ENCODE measurements around the gene DTX3. TPM values are rescaled to one million over a fixed set of nuclear protein-coding genes. Genes with fewer than 3 reads are reported as not detected.
"Not testable (repeated sequence)": the region's sequence is repeated elsewhere in the genome, so short reads cannot be mapped to it uniquely, and the experiment has no call there.

The DTX3 gene
- total RNA-seq, 1 experiment from 2014 or later: 18.1 TPM

DNA sequence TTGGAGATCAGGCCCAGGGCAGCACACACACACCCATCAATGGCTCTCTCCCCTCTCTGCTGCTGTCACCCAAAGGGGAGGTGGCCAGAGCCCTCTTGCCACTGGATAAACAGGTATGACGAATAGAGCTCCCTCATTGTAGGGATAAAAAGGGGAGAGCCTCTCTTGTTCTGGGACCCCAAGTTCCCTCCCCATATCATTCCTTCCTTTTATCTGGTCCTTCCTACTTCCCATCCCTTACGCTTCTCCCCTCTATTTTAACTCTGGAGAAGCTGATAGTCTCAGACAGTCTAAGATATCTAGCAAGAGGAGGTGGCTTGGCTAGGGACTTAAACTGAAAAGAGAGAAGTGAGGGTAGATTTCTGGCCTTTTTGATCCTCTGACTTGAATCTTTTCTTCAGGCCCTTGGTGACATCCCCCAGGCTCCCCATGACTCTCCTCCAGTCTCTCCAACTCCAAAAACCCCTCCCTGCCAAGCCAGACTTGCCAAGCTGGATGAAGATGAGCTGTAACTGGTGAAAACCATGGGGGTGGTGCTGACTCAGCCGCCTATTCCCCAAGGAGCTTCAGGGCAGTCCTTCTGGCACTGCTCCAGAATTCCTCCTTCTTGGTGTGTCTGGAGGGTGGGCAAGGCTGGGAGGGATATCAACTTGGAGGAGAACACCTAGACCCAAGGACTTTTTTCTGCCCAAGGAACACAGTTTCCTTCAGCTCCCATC, 11.9 kb downstream of the DTX3 start:
- TF ChIP-seq EZH2 (IDR thresholded peaks at IDR 0.05; ENCODE audit: low read depth): no peak
- no peak for TF ChIP-seq CTCF (conservative IDR thresholded peaks at IDR 0.05)
- BruUV-seq (replicated peaks): no TSS peak
- ChIA-PET POLR2A (ENCODE audit: unreplicated experiment) (interaction anchor here (0.6 kb wide), 1 partner anchor 87 kb away, joined by 5 read pairs; no protein-coding TSS in a partner anchor), CTCF (no interaction called here)
- Histone ChIP-seq H3K27ac (no peak overlapping the region), H3K79me2 (ENCODE audit: low read depth) (no peaks in the 10 kb centered on the region), H3K9me3 (ENCODE audit: insufficient read depth, low read depth) (no peaks in the 10 kb centered on the region), H3K4me2 (no peak overlapping the region), H3F3A (ENCODE audit: insufficient read depth, low read depth) (no peaks in the 10 kb centered on the region), H3K9me2 (ENCODE audit: insufficient read depth) (no peaks in the 10 kb centered on the region), H3K27me3 (ENCODE audit: insufficient read depth, low read depth) (peaks cover 97% of the 10 kb centered on the region), H3K4me3 (no peak overlapping the region), H3K36me3 (ENCODE audit: low read depth) (no peaks in the 10 kb centered on the region), H2AFZ (no peak overlapping the region), H3K4me1 (replicated peaks; ENCODE audit: insufficient read depth) (no peaks in the 10 kb centered on the region), H4K20me1 (ENCODE audit: insufficient read depth) (no peaks in the 10 kb centered on the region)
- intact Hi-C loops (cut with micrococcal nuclease; ENCODE audit: unreplicated experiment): no loop called here
- DNase-seq: no peak

GRCh38 chr12:57617942-57618341, 13.3 kb downstream of the DTX3 start:
- no peak for DNase-seq
- peaks cover 98% of the 10 kb centered on the region for H3K27me3 ChIP-seq (ENCODE audit: insufficient read depth, low read depth)
- ChIA-PET CTCF (no interaction called here), POLR2A (ENCODE audit: unreplicated experiment) (no interaction called here)
- no peaks in the 10 kb centered on the region for H3K9me2 ChIP-seq (ENCODE audit: insufficient read depth)
- no peak overlapping the region for H3K27ac ChIP-seq
- H3K4me2 ChIP-seq: no peak overlapping the region
- no peak overlapping the region for H3K4me3 ChIP-seq
- H3K4me1 ChIP-seq (replicated peaks; ENCODE audit: insufficient read depth): no peaks in the 10 kb centered on the region
- no peak overlapping the region for H2AFZ ChIP-seq
- no peaks in the 10 kb centered on the region for H3K36me3 ChIP-seq (ENCODE audit: low read depth)
- H3K79me2 ChIP-seq (ENCODE audit: low read depth): no peaks in the 10 kb centered on the region
- intact Hi-C loops (cut with micrococcal nuclease; ENCODE audit: unreplicated experiment): no loop called here
- H4K20me1 ChIP-seq (ENCODE audit: insufficient read depth): no peaks in the 10 kb centered on the region
- no TSS peak for BruUV-seq (replicated peaks)
- TF ChIP-seq EZH2 (IDR thresholded peaks at IDR 0.05; ENCODE audit: low read depth) (no peak), CTCF (conservative IDR thresholded peaks at IDR 0.05) (no peak)
- no peaks in the 10 kb centered on the region for H3F3A ChIP-seq (ENCODE audit: insufficient read depth, low read depth)
- no peaks in the 10 kb centered on the region for H3K9me3 ChIP-seq (ENCODE audit: insufficient read depth, low read depth)

DNA sequence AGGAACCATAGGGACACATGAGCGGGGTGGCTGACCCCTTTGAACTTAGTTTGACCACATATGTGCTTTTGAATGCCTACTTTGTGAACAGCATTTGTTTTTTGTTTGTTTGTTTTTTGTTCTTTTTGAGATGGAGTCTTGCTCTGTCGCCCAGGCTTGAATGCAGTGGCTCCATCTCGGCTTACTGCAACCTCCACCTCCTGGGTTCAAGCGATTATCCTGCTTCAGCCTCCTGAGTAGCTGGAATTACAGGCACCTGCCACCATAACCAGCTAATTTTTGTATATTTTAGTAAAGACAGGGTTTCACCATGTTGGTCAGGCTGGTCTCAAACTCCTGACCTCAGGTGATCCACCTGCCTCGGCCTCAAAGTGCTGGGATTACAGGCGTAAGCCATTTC, 13.8 kb downstream of the DTX3 start:
- H3K27ac ChIP-seq; CTCF ChIA-PET; intact Hi-C loops (cut with micrococcal nuclease; ENCODE audit: unreplicated experiment); H2AFZ ChIP-seq; POLR2A ChIA-PET (ENCODE audit: unreplicated experiment); H3F3A ChIP-seq (ENCODE audit: insufficient read depth, low read depth); H3K4me1 ChIP-seq (replicated peaks; ENCODE audit: insufficient read depth); H4K20me1 ChIP-seq (ENCODE audit: insufficient read depth); DNase-seq; H3K9me3 ChIP-seq (ENCODE audit: insufficient read depth, low read depth); H3K4me3 ChIP-seq; H3K36me3 ChIP-seq (ENCODE audit: low read depth); H3K79me2 ChIP-seq (ENCODE audit: low read depth); H3K4me2 ChIP-seq; BruUV-seq (replicated peaks); H3K9me2 ChIP-seq (ENCODE audit: insufficient read depth): not testable (repeated sequence)
- peaks cover 98% of the 10 kb centered on the region for H3K27me3 ChIP-seq (ENCODE audit: insufficient read depth, low read depth)

DNA sequence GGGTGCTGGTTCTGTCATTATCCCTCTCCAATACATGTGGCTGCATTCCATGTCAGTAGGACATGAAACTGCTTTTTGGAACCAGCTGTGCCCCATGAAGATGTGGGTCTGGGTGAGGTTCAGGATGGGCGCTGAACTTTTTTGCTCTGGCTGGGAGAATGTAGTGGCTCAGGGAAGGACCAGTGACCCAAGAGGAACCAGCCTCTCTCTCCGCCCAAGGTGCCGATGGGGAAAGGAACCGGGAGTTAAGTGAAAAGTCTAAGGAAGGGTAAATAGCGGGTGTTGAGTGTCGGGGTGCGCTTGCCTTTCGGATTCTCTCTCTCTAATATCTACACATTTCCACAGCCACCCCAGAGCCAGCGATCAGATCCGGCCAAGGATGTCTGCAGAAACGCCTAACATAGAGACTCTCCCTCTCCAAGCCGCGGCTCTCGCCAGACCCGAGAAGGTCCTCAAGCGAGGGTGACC, 14.4 kb downstream of the DTX3 start:
- CTCF ChIA-PET: no interaction called here
- Histone ChIP-seq H2AFZ (no peak overlapping the region), H3K4me2 (no peak overlapping the region), H3K4me1 (replicated peaks; ENCODE audit: insufficient read depth) (no peaks in the 10 kb centered on the region), H3K4me3 (no peak overlapping the region), H3K27ac (no peak overlapping the region), H3K27me3 (ENCODE audit: insufficient read depth, low read depth) (peaks cover 97% of the 10 kb centered on the region), H3K9me2 (ENCODE audit: insufficient read depth) (no peaks in the 10 kb centered on the region), H3K36me3 (ENCODE audit: low read depth) (no peaks in the 10 kb centered on the region), H4K20me1 (ENCODE audit: insufficient read depth) (no peaks in the 10 kb centered on the region), H3K79me2 (ENCODE audit: low read depth) (no peaks in the 10 kb centered on the region), H3K9me3 (ENCODE audit: insufficient read depth, low read depth) (no peaks in the 10 kb centered on the region), H3F3A (ENCODE audit: insufficient read depth, low read depth) (no peaks in the 10 kb centered on the region)
- BruUV-seq (replicated peaks): no TSS peak
- TF ChIP-seq CTCF (conservative IDR thresholded peaks at IDR 0.05) (no peak), EZH2 (IDR thresholded peaks at IDR 0.05; ENCODE audit: low read depth) (no peak)
- POLR2A ChIA-PET (ENCODE audit: unreplicated experiment): no interaction called here
- no peak for DNase-seq
- intact Hi-C loops (cut with micrococcal nuclease; ENCODE audit: unreplicated experiment): no loop called here

Data from PC-9 (cell line).